HG02970 (cell line): ENCODE results near the gene IRF1.
A peak's percentile ranks its signal among the peaks of the same experiment; 100 is the strongest.

Source experiments
- ATAC-seq: cut with Tn5 transposase; IDR thresholded peaks from one replicate; pipeline ENCODE4 v1.9.1; 2021; ENCODE audit warnings: mild to moderate bottlenecking, moderate library complexity, moderate number of reproducible peaks; ENCODE audit not compliant: unreplicated experiment, low FRiP score

Gene IRF1

DNA sequence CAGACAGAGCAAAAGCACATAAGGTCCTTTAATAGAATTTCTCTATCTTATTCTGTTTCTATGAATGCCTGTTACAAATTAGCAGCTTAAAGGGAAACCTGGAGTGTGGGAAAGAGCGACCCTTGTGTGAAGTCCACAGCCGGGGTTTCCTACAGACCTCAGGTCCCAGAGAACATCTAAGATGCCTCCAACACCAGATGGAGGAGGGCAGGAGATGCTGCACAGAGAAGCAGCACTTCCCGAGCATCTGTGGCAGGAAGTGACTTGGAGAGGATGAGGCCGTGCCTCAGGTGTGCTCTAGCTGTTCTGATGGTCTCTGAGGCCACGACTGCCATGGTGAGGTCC lies 26.8 kb downstream of the IRF1 start:
- ATAC-seq = no peak

DNA sequence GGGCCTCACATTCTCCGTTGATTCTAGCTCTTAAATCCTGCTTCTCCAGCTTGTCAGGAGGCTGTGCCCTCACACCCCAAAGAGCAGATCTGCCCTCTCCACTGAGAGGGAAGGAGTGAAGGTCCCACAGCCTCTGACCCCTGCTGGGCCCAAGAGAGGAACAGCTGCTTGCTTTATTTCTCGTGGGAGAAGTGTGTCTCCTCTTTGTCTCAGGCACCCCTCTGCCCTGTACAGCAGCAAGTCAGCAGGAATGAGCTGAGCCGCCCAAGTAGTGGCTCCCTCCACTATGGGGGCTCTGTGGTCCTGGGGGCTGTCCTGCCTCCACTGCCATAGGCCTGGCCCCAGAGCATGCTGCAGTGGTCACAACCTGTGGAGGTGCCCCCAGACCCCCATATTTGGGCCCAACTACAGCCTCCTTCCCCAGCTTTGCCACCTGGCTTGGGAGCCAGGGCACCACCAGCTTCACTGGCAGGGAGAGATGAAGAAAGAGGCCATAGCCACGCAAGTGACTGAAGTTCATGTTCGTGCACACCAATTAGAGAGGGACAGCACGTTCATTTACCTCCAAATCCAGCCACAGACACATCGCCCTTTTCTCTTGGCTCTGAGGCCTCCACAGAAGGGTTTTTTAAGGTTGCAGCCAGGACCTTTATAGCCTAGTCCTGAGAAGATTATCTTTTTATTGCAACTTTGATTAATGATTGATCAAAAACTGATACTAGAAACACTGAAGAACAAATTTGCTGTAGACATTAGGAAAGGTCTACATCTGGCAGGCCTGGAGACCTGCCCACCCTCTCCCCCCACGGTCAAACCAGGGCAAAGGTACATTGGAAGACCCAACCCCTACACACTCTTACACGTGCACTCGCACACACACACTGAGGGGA lies 27.5 kb downstream of the IRF1 start:
- ATAC-seq = no peak

DNA sequence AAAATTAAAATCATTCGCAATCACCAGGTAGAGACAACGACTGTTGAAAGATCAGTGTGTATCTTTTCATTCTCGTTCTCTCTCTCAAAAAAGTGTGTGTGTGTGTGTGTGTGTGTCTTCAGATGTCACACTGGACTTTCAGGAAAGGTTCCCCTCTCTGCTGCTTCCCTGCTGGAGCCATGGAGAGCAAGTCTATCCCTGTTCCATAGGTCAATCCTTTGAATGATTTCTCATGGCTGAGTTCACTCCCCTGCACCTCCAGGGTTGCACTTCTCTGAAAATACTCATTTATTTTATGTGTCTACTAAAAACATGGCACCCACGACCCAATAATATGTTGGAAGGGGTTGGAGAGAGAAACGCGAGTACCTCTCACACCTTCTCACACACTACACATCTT lies 28.2 kb downstream of the IRF1 start:
- ATAC-seq = no peak

DNA sequence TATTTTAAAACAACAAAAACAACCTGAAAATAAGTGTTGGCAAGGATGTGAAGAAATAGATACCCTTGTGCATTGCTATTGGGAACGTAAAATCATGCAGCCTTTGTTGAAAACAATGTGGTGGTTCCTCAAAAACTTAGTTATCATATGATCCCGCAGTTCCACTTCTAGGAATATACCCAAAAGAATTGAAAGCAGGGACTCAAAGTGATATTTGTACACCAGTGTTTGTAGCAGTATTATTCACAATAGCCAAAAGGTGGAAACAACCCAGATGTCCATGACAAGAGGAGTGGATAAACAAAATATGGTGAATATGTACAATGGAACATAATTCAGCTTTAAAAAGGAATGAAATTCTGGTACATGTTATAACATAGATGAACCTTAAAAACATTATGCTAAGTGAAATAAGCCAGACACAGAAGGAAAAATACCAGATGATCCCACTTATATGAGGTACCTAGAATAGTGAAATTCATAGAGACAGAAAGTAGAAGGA lies 29.0 kb downstream of the IRF1 start:
- ATAC-seq = no peak

DNA sequence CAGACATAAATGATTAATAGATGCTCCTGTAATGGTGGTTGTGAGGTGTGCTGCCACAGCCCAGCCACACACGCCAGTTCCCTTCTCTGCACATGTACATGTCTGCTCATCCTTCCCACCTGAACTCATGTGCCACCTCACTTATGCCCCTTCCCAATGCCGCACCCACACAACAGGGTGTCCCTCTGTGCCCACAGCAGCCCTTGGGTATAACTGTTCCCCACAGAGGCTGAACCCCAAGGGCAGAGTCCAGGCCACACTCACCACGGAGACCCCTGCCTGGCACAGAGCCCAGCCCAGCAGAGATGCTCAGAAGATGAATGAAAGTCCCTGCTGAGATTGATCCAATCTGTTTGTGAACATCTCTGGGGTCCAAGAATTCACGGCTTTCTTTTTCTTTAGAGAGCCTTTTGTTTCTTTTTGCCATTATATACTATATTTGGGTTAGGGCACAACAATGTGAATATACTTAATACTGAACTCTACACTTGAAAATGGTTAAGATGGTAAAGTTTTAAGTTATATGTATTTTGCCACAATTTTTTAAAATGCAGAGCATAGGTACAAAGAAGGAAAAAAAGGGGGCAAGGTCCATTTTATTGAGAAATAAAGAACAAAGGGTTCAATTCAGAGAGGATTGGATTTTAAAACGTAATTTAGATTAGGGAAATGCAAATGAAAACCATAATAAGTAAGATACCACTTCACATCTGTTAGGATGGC lies 29.6 kb downstream of the IRF1 start:
- ATAC-seq = no peak

DNA sequence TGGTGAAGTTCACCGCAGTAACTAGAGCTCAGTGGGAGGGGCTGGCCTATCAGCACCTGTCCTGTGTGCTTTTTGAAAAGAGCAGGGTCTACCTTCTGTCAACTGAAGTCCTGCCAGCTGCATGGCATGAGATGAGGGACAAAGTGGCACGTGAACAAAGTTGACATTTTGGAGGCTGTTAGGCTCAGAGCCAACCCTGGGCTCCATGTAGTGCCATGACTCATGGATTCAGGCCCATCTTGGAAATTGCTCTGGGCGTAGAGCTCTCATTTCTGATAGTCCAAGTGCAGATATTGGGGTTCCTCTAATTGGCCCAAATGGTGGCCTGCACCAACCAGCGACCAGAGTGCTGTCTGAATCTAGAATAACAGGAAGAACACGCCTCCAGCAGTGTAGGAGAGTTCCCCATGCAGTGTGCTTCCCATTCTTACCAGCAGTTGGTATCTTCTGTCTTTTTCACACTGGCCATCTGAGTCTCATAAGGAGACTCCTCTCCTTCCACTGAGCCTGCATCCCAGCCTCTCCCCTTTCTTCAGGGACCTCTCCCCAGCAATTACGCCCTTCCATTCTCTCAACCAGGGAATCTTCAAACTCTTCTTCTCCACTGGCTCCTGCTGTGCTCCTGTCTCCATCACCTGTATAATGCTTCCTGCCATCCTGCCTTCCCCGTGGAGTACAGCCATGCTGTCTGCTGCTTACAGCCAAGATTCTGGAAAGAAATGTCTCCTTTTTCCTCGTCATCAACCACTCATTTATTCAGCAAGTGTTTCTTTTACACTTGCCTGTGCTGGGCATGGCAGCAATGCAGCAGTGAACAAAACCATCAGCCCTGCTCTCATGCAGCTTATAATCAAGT lies 30.4 kb downstream of the IRF1 start:
- no peak for ATAC-seq

DNA sequence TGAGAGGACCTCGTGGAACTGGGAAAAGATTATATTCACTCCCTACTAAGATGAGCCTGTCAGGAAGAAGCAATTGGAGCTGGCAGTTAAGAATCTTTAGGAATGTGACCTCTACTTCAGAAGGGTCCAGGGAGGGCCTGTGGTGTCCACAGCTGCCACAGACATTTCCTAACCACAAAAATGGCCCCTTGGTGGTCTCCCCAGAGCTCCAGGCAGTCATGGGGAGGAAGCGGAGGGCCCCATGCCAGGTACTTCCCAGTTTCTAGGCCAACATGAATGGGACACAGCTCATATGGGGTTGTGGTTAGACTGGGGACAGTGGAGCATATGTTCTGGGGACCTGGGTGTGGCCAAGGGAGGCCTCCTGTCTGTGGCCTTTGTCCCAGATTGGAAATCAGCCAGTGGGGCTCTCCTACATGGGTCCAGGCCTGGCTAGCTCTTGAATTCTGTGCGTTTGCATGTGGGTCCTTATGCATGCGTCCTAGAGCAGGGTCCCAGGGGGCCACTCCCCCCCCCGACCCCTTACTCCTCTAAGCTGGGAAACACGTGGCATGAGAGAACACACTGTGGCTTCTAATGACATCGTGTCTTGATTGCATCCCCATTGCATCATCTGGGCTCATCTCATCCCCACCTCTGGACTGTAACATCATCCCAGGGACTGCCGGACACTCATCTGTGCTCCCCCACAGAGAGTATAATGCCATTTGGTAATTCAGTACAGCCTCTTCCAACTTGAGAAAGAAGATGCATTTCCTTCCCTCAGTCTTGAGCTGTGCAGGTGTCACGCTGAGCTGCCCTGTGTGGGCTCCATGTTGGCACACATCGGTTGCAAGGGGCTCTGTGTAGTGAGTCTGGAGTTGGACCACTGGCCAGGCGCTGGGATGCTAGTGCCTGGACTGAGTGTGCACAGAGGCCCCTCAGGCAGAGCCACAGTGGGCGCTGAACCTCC lies 31.3 kb downstream of the IRF1 start:
- ATAC-seq = no peak

DNA sequence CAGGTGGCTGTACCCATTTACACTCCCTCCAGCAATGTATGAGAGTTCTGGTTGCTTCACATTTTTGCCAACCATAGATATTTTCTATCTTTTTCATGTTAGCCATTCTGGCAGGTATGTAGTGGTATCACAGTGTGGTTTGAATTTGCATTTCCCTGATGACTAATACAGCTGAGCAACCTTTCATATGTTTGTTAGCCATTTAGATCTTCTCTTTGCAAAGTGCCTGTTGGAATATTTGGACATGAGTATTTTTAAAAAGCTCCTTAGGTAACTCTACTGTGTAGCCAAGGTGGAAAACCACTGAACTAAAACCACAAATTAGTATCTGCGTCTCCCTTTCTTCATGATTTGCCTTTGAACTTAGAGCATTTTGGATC lies 31.9 kb downstream of the IRF1 start:
- ATAC-seq = no peak

DNA sequence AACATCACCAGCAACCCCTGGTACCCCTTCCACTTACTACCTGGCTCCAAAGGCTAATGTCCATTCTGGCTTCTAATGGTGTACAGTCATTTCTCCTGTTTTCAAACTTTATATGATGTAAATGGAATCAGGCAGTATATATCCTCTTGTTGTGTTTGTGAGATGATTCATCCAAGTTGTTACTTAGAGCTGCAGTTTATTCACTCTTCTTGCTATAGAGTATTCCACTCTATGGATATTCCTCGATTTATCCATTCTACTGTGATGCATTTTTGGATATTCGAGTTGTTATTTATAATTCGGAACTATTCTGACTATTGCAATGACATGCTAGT lies 32.4 kb downstream of the IRF1 start:
- ATAC-seq = no peak

DNA sequence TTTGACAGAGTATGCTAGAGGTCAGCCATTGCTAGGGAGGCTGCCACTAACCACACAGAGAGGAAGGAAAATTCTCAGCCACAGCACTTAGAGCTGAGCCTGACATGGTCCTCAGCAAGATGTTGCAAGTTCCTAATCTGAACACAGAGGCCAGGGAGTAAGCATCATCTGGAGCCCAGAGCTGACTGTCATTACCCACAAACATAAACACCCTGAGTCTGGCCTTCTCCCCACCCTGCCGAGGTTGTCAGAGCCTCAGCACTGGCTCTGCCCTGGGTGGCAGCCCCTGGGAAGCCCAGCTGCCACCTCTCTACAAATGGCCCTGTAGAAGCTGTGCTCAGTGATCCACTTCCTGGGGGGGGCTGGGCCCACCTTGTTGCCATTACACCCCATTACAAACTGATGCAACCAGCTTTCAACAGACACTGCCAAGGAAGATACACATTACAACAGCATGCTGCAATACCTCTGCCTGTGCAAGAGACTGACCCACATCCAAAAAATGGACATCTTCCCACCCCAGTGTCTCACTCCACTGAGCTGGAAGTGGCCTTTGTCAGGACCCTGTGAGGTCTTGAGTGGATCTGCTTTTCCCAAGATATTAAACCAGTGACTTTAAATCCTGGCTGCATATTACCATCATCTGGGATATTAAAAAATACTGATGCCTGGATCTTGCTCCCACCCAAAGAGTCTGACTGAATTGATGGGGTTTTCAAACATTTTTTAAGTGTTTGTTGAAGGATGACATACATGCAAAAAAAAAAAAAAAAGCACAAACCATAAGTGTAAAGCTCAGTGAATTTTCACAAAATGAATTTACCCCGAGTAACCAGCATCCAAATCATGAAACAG lies 33.0 kb downstream of the IRF1 start:
- ATAC-seq = no peak

DNA sequence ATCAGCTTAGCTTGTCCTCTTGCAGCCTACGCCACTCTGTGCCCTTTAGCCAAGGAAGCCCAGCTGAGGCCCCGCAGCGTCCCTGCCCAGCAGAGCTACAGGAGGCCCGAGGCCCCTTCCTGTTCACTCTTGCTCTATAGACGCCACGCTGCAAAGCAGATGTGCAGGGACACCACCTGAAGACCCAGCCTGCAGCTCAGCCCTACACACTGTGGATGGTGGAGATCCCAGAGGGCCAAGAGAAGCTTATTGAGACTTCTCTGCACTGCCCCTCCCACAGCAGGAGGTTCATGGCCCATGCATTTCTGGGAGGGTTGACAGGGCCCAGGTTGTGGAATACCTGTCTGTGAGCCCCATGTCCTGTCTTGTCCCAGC lies 33.6 kb downstream of the IRF1 start:
- ATAC-seq = peak; percentile 5

DNA sequence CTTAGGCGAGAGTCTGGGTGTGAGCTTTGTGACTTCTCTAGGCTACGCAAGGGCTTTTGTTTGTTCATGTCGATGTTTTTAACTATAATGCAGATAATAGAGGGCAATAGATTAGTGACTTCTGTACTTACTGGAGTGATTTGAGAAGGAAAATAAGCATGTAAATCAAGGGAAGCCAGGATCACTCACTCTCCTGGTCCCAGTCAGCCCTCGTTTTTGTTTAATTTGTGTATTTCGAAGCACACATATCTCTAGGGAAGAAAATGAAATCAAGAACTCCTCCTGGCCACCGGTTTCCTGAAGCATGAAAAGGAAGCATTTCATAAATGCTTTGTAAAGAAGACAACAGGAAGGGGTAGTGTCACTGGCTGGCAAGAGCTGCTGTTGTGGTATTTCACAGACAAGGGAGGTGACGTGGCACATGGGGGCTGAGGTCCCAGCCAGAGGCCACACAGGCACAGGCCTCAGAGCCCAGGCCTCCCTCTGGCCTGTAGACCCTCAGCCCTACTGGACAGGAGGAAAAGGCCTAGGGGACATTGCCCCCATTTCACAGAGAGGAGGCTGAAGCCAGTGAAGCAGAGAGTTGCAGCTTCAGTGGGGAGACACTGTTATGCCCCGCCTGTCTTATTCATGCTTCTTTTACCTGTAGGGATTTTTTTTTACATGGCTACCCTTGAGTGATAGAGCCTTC lies 34.1 kb downstream of the IRF1 start:
- ATAC-seq = peak; percentile 39

DNA sequence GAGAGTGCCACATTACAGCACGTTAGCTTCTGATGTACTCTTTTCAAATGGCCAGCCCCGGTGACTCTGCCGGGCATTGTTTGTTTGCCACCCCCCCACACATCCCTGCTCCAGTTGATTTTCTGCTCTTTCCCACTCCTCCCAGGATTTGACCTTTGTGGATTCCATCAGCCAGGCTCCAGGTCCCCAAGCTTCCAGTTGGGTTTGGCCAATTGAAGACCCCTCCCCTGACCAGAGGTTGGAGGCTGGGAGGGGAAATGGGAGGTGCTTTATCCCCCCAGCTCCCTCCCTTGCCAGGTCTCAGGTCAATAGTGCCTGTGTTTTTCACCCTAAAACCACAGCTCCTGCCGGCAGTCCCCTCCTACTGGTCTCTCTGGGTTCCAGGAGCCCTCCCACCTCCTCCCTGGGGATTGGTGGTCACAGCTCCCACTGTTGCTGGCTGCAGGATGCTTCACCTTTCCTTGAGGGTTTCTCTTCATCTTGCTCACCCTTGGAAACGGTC lies 34.9 kb downstream of the IRF1 start:
- ATAC-seq = no peak

DNA sequence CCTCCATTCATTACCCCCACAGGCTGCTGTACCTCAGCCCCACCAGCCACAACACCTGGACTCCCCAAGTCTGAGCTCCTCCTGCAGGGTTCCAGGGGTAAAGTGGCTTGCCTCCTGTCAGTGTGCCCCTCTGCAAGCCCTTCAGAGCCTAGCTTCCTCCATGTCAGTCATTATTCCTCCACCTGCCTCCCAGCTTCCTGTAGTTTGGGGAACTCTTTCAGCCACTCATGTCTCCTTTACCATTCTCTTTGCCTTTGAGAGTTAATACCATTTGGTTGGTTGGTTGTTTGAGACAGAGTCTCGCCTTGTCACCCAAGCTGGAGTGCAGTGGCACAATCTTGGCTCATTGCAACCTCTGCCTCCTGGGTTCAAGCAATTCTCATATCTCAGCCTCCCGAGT lies 36.2 kb downstream of the IRF1 start:
- no peak for ATAC-seq

DNA sequence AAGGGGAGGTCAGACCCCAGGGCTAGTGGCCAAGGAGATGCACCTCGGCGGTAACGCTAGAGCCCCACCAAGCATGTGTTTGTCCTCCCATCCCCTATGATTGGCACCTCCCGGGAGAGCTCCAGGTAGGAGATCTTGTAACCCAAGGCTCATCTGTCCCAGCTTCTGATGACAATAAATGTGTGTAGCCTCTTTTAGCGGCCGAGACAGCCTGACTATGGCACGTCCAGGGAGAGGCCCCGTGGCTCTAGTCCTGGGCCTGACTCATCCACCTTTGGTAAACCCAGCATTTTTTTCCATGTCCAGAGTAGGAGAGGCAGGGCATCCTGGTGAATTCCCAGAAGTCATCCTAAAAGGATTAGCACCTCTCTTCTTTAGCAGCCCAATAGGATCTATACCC lies 39.2 kb downstream of the IRF1 start:
- no peak for ATAC-seq

DNA sequence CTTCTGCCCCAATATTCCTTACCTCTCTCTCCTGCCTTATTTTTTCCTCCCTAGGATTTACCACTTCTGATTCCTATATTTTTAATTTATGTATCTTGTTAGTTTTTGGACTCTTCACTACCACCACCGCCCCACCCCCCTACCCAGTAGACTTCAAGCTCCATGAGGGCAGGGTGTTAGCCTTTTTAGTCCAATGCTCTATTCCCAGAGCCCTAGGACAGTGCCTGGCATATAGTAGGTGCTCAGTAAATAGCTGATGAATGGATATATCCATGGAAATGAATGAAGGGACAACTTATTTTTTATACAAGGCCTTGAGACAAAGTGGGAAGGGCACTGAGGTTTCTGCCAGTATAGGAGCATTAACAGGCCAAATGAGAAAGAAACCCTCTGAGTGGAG lies 41.5 kb downstream of the IRF1 start:
- no peak for ATAC-seq

DNA sequence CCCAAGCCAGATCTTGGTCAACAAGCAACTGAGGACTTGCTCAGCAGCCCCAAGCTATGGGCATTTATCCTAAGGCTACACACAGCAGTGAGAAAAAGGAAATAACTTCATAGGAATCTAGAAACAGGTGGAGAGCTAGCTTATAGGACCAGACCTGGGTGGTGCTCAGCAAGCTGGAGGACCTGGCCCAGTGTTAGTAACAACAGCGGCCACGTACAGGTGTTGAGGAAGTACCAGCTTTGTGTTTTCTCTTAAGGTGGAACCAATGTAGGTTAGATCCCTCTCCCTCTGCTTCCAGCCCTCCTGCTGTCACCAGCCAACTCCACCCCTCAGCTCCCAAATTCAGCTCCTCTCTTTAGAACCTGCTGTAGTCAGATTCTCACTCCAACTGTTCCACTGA lies 43.4 kb downstream of the IRF1 start:
- ATAC-seq = no peak

DNA sequence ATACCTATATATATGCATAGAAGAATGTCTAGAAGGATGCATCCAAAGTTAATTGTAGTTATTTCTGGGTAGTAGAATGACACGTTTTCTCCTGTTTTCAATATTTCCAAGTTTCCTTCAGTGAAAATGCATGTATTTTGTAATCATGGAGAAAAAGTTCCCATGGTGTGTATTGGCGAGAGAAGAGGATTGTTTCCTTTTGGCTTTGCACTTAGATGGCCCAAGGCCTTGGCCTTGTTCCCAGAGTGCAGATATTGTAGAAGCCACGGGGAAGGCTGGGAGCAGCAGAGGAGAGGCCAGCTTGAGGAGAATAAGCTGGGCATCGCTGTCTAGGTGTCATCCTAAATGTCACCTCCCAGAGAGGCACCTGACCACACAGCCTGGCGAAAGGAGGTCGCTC lies 44.0 kb downstream of the IRF1 start:
- ATAC-seq = no peak
